Measurements from ENCODE around the gene GATAD2B. TPM values are rescaled to one million over a fixed set of nuclear protein-coding genes. Genes with fewer than 3 reads are reported as not detected.
A peak's percentile ranks its signal among the peaks of the same experiment; 100 is the strongest.

GATAD2B gene
- polyA plus RNA-seq, 3 donors = 1.1 to 11.0 (median 2.0) TPM

- Histone ChIP-seq H3K4me2 (replicated peaks; ENCODE audit: extremely low read depth, low read length, poor library complexity, severe bottlenecking) (peak overlapping the region; percentile 98), H3K4me3 (replicated peaks in 1 of 3; ENCODE audit: low read depth in 2 of 3, low read length in 3 of 3) (peak overlapping the region; percentile 84 to 97 (median 89)), H3K9me3 (replicated peaks in 1 of 2; ENCODE audit: control insufficient read depth in 1 of 2, insufficient read depth in 1 of 2, low read length in 2 of 2) (no peaks in the 10 kb centered on the region), H3K79me2 (ENCODE audit: insufficient read depth, low read length) (peaks cover 82% of the 10 kb centered on the region), H3K36me3 (replicated peaks in 1 of 2; ENCODE audit: control insufficient read depth in 1 of 2, insufficient read depth in 2 of 2, low read length in 2 of 2) (peaks cover 32 to 50% of the 10 kb centered on the region in 2 donors), H3K27me3 (ENCODE audit: control insufficient read depth in 2 of 2, insufficient read depth in 2 of 2, low read length in 2 of 2) (no peaks in the 10 kb centered on the region), H3K27ac (ENCODE audit: low read depth in 1 of 2, low read length in 2 of 2) (peak overlapping the region; percentile 57 to 87), H2AFZ (ENCODE audit: insufficient read depth, low read depth, low read length, poor library complexity, severe bottlenecking) (peak overlapping the region; percentile 68), H3K9ac (ENCODE audit: insufficient read depth, low read length, poor library complexity, severe bottlenecking) (peak overlapping the region; percentile 76), H4K20me1 (ENCODE audit: insufficient read depth, low read length) (peaks cover 64% of the 10 kb centered on the region), H3K4me1 (ENCODE audit: control insufficient read depth in 1 of 2, insufficient read depth in 2 of 2, low read length in 2 of 2) (peaks cover 47 to 60% of the 10 kb centered on the region in 2 donors)
- H3K36me3 Mint-ChIP-seq = peaks cover 35 to 55% of the 10 kb centered on the region in 2 donors
- intact Hi-C loops (cut with micrococcal nuclease) = loop anchor here (1.0 to 5.0 kb wide), 2 partner anchors 10 to 35 kb away; partner anchors contain the start of genes CREB3L4 (in 1 of the 2) and GATAD2B (in 1 of the 2)
- no peak for TF ChIP-seq CTCF (IDR thresholded peaks at IDR 0.05)
- H3K9me3 Mint-ChIP-seq = peaks cover 0 to 4% (median 0%) of the 10 kb centered on the region in 7 donors
- 3% methylated on average over 10 of the region's 13 CpGs for WGBS (ENCODE audit: insufficient coverage)
- H3K4me3 Mint-ChIP-seq = peak overlapping the region; percentile 98
- H3K4me1 Mint-ChIP-seq = peaks cover 58% of the 10 kb centered on the region
- peak in 2 of 3 donors; percentile 16 to 65 for DNase-seq
- H3K27ac Mint-ChIP-seq = peak overlapping the region; percentile 92 to 98 (median 94)
- H3K27me3 Mint-ChIP-seq (ENCODE audit: low read depth in 3 of 3) = peaks cover 0 to 1% (median 0%) of the 10 kb centered on the region in 3 donors
These were observed 35.0 kb upstream of the GATAD2B start for GRCh38 chr1:153957744-153958110.

GRCh38 chr1:153956997-153957715, 34.4 kb upstream of the GATAD2B start:
- peaks cover 0 to 1% (median 0%) of the 10 kb centered on the region in 3 donors for H3K27me3 Mint-ChIP-seq (ENCODE audit: low read depth in 3 of 3)
- Histone ChIP-seq H3K36me3 (replicated peaks in 1 of 2; ENCODE audit: control insufficient read depth in 1 of 2, insufficient read depth in 2 of 2, low read length in 2 of 2) (peaks cover 37 to 56% of the 10 kb centered on the region in 2 donors), H2AFZ (ENCODE audit: insufficient read depth, low read depth, low read length, poor library complexity, severe bottlenecking) (peak overlapping the region; percentile 68), H4K20me1 (ENCODE audit: insufficient read depth, low read length) (peaks cover 64% of the 10 kb centered on the region), H3K27ac (ENCODE audit: low read depth in 1 of 2, low read length in 2 of 2) (peak overlapping the region in 1 of 2 donors; percentile 87), H3K79me2 (ENCODE audit: insufficient read depth, low read length) (peaks cover 82% of the 10 kb centered on the region), H3K4me2 (replicated peaks; ENCODE audit: extremely low read depth, low read length, poor library complexity, severe bottlenecking) (peak overlapping the region; percentile 98), H3K4me3 (replicated peaks in 1 of 3; ENCODE audit: low read depth in 2 of 3, low read length in 3 of 3) (peak overlapping the region; percentile 84 to 97 (median 89)), H3K9ac (ENCODE audit: insufficient read depth, low read length, poor library complexity, severe bottlenecking) (peak overlapping the region; percentile 76), H3K9me3 (replicated peaks in 1 of 2; ENCODE audit: control insufficient read depth in 1 of 2, insufficient read depth in 1 of 2, low read length in 2 of 2) (no peaks in the 10 kb centered on the region), H3K4me1 (ENCODE audit: control insufficient read depth in 1 of 2, insufficient read depth in 2 of 2, low read length in 2 of 2) (peaks cover 41 to 54% of the 10 kb centered on the region in 2 donors), H3K27me3 (ENCODE audit: control insufficient read depth in 2 of 2, insufficient read depth in 2 of 2, low read length in 2 of 2) (no peaks in the 10 kb centered on the region)
- H3K9me3 Mint-ChIP-seq = peaks cover 0 to 4% (median 0%) of the 10 kb centered on the region in 7 donors
- H3K4me1 Mint-ChIP-seq = peaks cover 53% of the 10 kb centered on the region
- peaks cover 40 to 61% of the 10 kb centered on the region in 2 donors for H3K36me3 Mint-ChIP-seq
- H3K4me3 Mint-ChIP-seq = peak overlapping the region; percentile 98
- intact Hi-C loops (cut with micrococcal nuclease) = loop anchor here (1.0 to 5.0 kb wide), 2 partner anchors 10 to 35 kb away; partner anchors contain the start of genes CREB3L4 (in 1 of the 2) and GATAD2B (in 1 of the 2)
- DNase-seq = no peak
- peak overlapping the region; percentile 62 to 98 (median 92) for H3K27ac Mint-ChIP-seq
- WGBS (ENCODE audit: insufficient coverage) = 0% methylated on average over 3 of the region's 6 CpGs
- no peak for TF ChIP-seq CTCF (IDR thresholded peaks at IDR 0.05)

Measured in CD14-positive monocyte (primary cell).